ENCODE results near the gene CYP1A2.

DNA sequence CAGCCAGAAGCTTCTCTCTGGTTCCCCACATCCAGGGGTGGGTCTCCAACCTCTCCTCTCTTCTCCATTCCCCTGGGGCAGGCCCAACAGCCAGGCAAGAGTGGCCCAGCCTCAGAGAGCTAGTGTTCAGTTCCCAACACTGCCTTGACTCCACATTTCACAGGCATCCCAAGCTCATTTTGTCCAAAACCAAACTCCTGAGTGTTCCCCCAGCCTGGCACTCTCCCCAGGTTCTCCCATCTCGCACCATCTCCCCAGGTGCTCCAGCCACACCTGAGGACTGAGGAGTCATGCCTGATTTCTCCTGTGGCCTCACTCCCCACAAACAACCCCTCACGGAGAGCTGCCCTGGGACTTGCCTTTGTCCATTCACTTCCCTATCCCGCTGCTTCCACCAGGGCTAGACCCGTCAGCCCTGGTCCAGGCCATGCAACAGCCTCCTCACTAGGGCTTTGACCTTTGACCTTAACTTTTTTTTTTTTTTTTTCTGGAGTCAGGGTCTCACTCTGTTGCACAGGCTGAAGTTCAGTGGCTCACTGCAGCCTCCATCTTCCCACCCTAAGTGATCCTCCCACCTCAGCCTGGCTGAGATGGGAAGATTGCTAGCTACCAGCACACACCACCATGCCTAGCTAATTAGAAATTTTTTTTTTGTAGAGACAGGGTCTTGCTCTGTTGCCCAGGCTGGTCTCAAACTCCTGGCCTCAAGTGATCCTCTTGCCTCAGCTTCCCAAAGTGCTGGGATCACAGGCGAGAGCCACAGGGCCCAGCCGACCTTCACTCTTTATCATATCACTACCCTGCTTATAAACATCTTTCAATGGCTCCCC lies 29.3 kb downstream of the CYP1A2 start:
- TF ChIP-seq CTCF (IDR thresholded peaks at IDR 0.05; ENCODE audit: low read depth, low read length) (no peak), MYC (IDR thresholded peaks at IDR 0.05; ENCODE audit: low read depth, low read length) (no peak), POLR2A (IDR thresholded peaks at IDR 0.05; ENCODE audit: extremely low read depth, insufficient read length) (no peak)

Measured in NB4 (cell line).